Fibroblast of pulmonary artery (primary cell): ENCODE data around the gene LRRK1.

Source experiments
- DNase-seq: peaks from one replicate; pipeline ENCODE4 v3.0.0-alpha.2; 2010; ENCODE audit warnings: low read depth
- H3K4me3 ChIP-seq: replicated peaks from 2 replicates; pipeline ENCODE4 v1.5.1; 2011; ENCODE audit warnings: low read depth, mild to moderate bottlenecking, control low read depth, low read length, moderate library complexity
- TF ChIP-seq, protein P1 (sequence below): IDR thresholded peaks from 2 replicates; pipeline ENCODE4 v1.5.1; 2011; ENCODE audit warnings: mild to moderate bottlenecking, control low read depth, low read length, inconsistent platforms; ENCODE audit errors: missing control alignments

LRRK1 gene

DNA sequence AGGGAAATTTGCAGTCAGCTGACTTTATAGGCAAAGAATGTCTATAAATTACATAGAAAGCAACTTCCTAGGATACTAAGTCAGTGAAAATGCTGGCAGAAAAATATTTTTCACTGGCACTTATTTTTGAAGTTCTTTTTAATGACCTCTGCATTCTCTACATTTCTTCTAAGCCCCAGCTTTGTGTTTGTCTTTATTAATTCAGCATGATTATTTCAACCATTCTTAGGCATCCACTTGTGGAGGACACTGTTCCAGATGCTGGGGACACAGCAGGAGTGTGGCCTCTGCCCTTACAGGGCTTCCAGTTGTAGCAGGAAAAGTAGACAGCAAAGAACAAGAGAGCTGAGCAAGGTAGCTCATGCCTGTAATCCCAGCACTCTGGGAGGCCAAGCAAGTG is 15.0 kb downstream of the LRRK1 start:
- TF ChIP-seq, protein P1, sequence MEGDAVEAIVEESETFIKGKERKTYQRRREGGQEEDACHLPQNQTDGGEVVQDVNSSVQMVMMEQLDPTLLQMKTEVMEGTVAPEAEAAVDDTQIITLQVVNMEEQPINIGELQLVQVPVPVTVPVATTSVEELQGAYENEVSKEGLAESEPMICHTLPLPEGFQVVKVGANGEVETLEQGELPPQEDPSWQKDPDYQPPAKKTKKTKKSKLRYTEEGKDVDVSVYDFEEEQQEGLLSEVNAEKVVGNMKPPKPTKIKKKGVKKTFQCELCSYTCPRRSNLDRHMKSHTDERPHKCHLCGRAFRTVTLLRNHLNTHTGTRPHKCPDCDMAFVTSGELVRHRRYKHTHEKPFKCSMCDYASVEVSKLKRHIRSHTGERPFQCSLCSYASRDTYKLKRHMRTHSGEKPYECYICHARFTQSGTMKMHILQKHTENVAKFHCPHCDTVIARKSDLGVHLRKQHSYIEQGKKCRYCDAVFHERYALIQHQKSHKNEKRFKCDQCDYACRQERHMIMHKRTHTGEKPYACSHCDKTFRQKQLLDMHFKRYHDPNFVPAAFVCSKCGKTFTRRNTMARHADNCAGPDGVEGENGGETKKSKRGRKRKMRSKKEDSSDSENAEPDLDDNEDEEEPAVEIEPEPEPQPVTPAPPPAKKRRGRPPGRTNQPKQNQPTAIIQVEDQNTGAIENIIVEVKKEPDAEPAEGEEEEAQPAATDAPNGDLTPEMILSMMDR = no peak
- no peak overlapping the region for H3K4me3 ChIP-seq
- DNase-seq = no peak

DNA sequence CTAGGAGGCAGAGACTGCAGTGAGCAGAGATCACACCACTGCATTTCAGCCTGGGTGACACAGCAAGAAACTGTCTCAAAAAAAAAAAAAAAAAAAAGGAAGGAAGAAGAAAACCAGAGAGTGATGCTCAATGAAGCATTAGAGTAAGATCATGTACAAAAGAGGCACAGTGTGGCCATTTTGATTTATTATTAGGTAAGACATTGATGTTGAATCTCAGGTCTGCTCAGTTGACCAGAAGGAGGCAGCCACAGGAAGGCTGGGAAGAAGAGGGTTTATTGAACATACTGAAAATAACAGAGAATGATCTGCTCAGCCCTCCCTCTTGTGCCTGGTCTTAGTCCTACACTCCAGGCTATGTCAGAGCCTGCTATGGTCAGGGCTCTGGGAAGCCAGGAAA is 15.6 kb downstream of the LRRK1 start:
- H3K4me3 ChIP-seq = no peak overlapping the region
- DNase-seq = no peak
- TF ChIP-seq, protein P1 = peak; percentile 21

GRCh38 chr15:100937171-100937570 is 18.0 kb downstream of the LRRK1 start:
- H3K4me3 ChIP-seq = no peak overlapping the region
- no peak for DNase-seq
- TF ChIP-seq, protein P1 = no peak

DNA sequence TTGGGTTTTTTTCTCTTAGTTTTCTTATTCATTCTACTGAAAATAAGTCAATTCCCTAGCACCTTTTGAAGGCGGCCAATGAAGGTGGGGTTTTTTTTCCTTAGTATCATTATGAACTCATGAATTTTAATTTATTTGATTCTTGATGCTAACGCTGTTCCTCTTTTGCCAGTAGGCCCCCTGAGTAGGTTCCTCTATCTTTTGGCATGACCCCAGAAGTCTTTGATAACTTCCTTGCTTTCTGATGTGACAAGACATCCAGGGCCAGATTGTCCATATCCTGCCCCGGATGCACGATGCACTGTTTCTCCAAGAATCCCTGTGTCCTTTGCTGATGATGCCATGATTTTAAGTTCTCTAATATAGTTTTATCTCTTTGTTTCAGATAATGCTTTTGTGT is 20.6 kb downstream of the LRRK1 start:
- H3K4me3 ChIP-seq = no peak overlapping the region
- no peak for DNase-seq
- TF ChIP-seq, protein P1 = no peak

DNA sequence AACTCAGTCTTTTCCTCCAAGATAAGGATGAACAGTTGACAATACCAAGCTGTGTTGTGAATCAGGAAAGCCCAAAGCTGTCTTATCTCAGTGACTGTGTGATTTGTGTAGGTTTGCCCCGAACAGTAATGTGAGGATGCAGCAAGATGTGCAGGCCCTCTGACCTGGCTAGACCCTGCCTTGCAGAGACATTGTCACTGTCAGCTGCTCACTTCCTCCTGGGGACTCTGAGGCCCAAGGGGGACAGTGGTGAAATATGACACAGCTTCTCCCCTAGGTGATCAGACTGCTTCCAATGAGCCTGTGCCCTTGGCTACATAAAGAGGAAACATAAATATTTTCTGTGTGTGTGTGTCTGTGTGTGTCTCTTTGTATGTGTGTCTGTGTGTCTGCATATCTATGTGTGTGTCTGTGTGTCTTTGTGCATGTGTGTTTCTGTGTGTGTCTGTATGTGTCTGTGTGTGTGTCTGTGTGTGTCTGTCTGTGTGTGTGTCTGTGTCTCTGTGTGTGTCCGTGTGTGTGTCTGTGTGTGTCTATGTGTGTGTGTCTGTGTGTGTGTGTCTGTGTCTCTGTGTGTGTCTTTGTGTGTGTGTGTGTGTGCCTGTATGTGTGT is 21.7 kb downstream of the LRRK1 start:
- H3K4me3 ChIP-seq = no peak overlapping the region
- no peak for DNase-seq
- TF ChIP-seq, protein P1 = no peak

DNA sequence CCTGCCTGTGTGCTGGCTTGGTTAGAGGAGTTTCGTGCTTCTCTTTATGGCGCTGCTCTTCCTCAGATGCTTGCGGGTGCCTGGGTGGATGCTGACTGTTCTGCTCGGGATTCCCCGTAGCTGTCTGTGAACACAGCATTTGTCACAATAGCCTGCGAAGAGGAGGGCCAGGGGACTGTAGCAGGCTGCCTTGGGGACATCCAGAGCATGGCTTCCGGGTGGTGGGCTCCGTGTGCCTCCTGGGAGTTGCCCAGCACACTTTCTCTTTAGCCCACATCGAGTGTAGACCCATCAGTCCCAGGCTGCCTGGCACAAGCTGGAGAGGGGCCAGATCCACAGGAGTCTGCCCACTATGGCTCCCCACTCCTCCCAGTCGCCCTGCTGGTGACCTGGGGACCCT is 22.4 kb downstream of the LRRK1 start:
- no peak for DNase-seq
- TF ChIP-seq, protein P1 = no peak
- H3K4me3 ChIP-seq = no peak overlapping the region

DNA sequence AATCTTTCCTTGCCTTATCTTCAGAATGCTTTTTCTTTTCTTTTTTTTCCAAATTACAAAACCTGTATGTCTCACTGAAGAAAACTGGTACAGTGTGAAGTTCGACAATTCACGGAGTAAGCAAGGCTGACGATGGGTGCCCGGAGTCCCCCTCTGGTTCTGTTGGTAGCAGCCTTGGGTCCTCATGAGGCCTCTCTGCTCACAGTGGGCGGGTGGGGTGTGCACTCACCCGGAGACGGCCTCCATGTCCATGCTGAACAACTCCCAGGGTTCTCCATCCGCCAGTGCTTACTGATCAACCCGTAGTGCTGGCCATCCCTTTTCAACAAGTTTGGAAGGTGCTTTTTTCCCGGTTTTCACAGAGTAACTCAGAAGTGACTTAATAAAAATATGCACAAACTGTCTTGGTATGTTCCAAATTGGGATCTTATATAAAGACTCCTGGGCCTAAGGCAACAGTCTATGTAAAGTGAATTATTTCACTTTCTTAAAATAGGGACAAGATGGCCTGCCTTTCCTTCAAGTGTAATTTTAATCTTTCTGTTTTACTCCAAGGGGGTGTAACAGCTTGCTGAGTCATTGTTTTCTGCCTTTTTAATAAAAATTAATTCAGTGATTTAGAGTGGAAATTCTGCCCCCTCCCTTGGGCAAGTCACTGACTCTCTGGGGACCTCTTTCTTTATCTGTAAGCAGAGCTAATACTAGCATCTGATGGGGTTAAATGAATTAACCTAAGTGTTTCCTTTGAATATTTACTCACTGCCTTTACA is 23.7 kb downstream of the LRRK1 start:
- DNase-seq = no peak
- TF ChIP-seq, protein P1 = no peak

More for the DNA sequence above, 23.7 kb downstream of the LRRK1 start:
- no peak overlapping the region for H3K4me3 ChIP-seq
